Thyroid gland (tissue), 4 donors: Measurements from ENCODE around the gene TRIM8.

Experiments
- CTCF ChIP-seq, 6 experiments: fragments of 200-600 bp in 3 of 6; fragments of 450-650 bp in 3 of 6; sonication (generic) in 3 of 6; IDR thresholded peaks; one replicate each; pipeline ENCODE4 v1.5.1; 2016 to 2019; ENCODE audit warnings: antibody characterized with exemption in 6 of 6, mild to moderate bottlenecking in 2 of 6, inconsistent platforms in 1 of 6, moderate library complexity in 1 of 6
- POLR2A ChIP-seq, 2 donors: fragments of 450-650 bp; IDR thresholded peaks; one replicate each; pipeline ENCODE4 v1.6.1; 2017; ENCODE audit warnings: antibody characterized with exemption in 2 of 2, mild to moderate bottlenecking in 2 of 2, moderate library complexity in 1 of 2

- TF ChIP-seq CTCF (IDR thresholded peaks at IDR 0.05) (peak; percentile 16 to 72 (median 61)), POLR2A (IDR thresholded peaks at IDR 0.05) (peak in 1 of 2 donors; percentile 58)
Measured at GRCh38 chr10:102644646-102645387, 538 bp downstream of the TRIM8 start.
